GM12892 (cell line): ENCODE data around the gene DBF4B.

Source experiments
- POLR2A ChIP-seq: IDR thresholded peaks from 2 replicates; pipeline ENCODE4 v1.6.1; 2011; ENCODE audit warnings: low read depth, low read length, control low read depth
- POLR2AphosphoS5 ChIP-seq: IDR thresholded peaks from 2 replicates; pipeline ENCODE4 v1.6.1; 2011; ENCODE audit warnings: low read depth, low read length, control low read depth
- TAF1 ChIP-seq: IDR thresholded peaks from 2 replicates; pipeline ENCODE4 v1.6.1; 2011; ENCODE audit warnings: low read depth, mild to moderate bottlenecking, control low read depth, low read length, borderline replicate concordance

- TF ChIP-seq TAF1 (no peak), POLR2A (no peak), POLR2AphosphoS5 (no peak)
These were observed 44.7 kb downstream of the DBF4B start for GRCh38 chr17:44752953-44753861.
